Measurements from ENCODE around the gene BOK. TPM values are rescaled to one million over a fixed set of nuclear protein-coding genes. Genes with fewer than 3 reads are reported as not detected.

Gene BOK
- total RNA-seq, 4 donors from 2014 or later: 6.7 to 20.2 (median 15.5) TPM

GRCh38 chr2:241546771-241547498 is 11.6 kb upstream of the BOK start:
- Histone ChIP-seq H3K4me1 (peaks cover 0 to 10% (median 0%) of the 10 kb centered on the region in 4 donors), H3K9me3 (no peaks in the 10 kb centered on the region), H3K27me3 (no peaks in the 10 kb centered on the region), H3K4me3 (no peak overlapping the region), H3K27ac (no peak overlapping the region), H3K36me3 (no peaks in the 10 kb centered on the region)
- no peak for DNase-seq
- TF ChIP-seq CTCF (IDR thresholded peaks at IDR 0.05): no peak
- TF ChIP-seq POLR2A (IDR thresholded peaks at IDR 0.05): no peak

- no peak for DNase-seq
These were observed 10.6 kb upstream of the BOK start for GRCh38 chr2:241547781-241548450.

GRCh38 chr2:241548451-241548835 is 10.1 kb upstream of the BOK start:
- no peak overlapping the region for H3K4me3 ChIP-seq
- TF ChIP-seq CTCF (IDR thresholded peaks at IDR 0.05) (no peak), POLR2A (IDR thresholded peaks at IDR 0.05) (no peak)
- H3K36me3 ChIP-seq: no peaks in the 10 kb centered on the region
- DNase-seq: no peak
- H3K9me3 ChIP-seq: no peaks in the 10 kb centered on the region
- peaks cover 0 to 10% (median 0%) of the 10 kb centered on the region in 4 donors for H3K4me1 ChIP-seq
- H3K27me3 ChIP-seq: no peaks in the 10 kb centered on the region
- H3K27ac ChIP-seq: no peak overlapping the region

More at GRCh38 chr2:241547781-241548450, 10.6 kb upstream of the BOK start:
- H3K36me3 ChIP-seq: no peaks in the 10 kb centered on the region
- no peaks in the 10 kb centered on the region for H3K9me3 ChIP-seq
- H3K27ac ChIP-seq: no peak overlapping the region
- no peaks in the 10 kb centered on the region for H3K27me3 ChIP-seq
- TF ChIP-seq CTCF (IDR thresholded peaks at IDR 0.05) (no peak), POLR2A (IDR thresholded peaks at IDR 0.05) (no peak)
- H3K4me1 ChIP-seq: peaks cover 0 to 10% (median 0%) of the 10 kb centered on the region in 4 donors
- H3K4me3 ChIP-seq: no peak overlapping the region

- TF ChIP-seq CTCF (IDR thresholded peaks at IDR 0.05): no peak
- no peak for TF ChIP-seq POLR2A (IDR thresholded peaks at IDR 0.05)
- H3K27ac ChIP-seq: peak overlapping the region in 1 of 4 donors; percentile 17
These were observed 7.6 kb upstream of the BOK start for GRCh38 chr2:241550616-241551580.

GRCh38 chr2:241551599-241551997 is 6.9 kb upstream of the BOK start:
- no peak for TF ChIP-seq CTCF (IDR thresholded peaks at IDR 0.05)
- no peak for TF ChIP-seq POLR2A (IDR thresholded peaks at IDR 0.05)
- H3K27ac ChIP-seq: no peak overlapping the region
- H3K36me3 ChIP-seq: no peaks in the 10 kb centered on the region
- no peak overlapping the region for H3K4me3 ChIP-seq
- H3K9me3 ChIP-seq: no peaks in the 10 kb centered on the region
- no peak for DNase-seq
- H3K4me1 ChIP-seq: peaks cover 0 to 10% (median 0%) of the 10 kb centered on the region in 4 donors
- no peaks in the 10 kb centered on the region for H3K27me3 ChIP-seq

More at GRCh38 chr2:241550616-241551580, 7.6 kb upstream of the BOK start:
- Histone ChIP-seq H3K27me3 (no peaks in the 10 kb centered on the region), H3K36me3 (no peaks in the 10 kb centered on the region), H3K4me3 (no peak overlapping the region), H3K9me3 (no peaks in the 10 kb centered on the region), H3K4me1 (peaks cover 0 to 10% (median 0%) of the 10 kb centered on the region in 4 donors)
- no peak for DNase-seq
